Measurements from ENCODE around the gene CA5A. TPM values are rescaled to one million over a fixed set of nuclear protein-coding genes. Genes with fewer than 3 reads are reported as not detected.

The CA5A gene
- total RNA-seq, 1 experiment from 2014 or later: not detected

Other genes with a start within 250 kb of the CA5A start
- 14.7 and 18.4 TPM in 2 replicates for gene KLHDC4, start 170.5 kb downstream of the CA5A start, total RNA-seq (2014; rRNA removed; shearing (Covaris generic))
- gene SLC7A5, start 67.0 kb downstream of the CA5A start, total RNA-seq (2014; rRNA removed; shearing (Covaris generic)): 143 and 153 TPM in 2 replicates
- 14.1 and 15.6 TPM in 2 replicates for gene BANP, start 14.9 kb upstream of the CA5A start, total RNA-seq (2014; rRNA removed; shearing (Covaris generic))